GM12892 (cell line): ENCODE results near the gene PDPK1.
A peak's percentile ranks its signal among the peaks of the same experiment; 100 is the strongest.

Experiments
- DNase-seq: peaks from one replicate; pipeline ENCODE4 v3.0.0; 2011; ENCODE audit not compliant: insufficient read length
- FAIRE-seq: peaks from 2 replicates; lab custom pipeline; 2011; peaks lifted over from hg19 to GRCh38; lab: Jason Lieb, UNC
- POLR2A ChIP-seq: IDR thresholded peaks from 2 replicates; pipeline ENCODE4 v1.6.1; 2011; ENCODE audit warnings: low read depth, low read length, control low read depth
- POLR2AphosphoS5 ChIP-seq: IDR thresholded peaks from 2 replicates; pipeline ENCODE4 v1.6.1; 2011; ENCODE audit warnings: low read depth, low read length, control low read depth
- TAF1 ChIP-seq: IDR thresholded peaks from 2 replicates; pipeline ENCODE4 v1.6.1; 2011; ENCODE audit warnings: low read depth, mild to moderate bottlenecking, control low read depth, low read length, borderline replicate concordance

PDPK1 gene

GRCh38 chr16:2508722-2509400, 29.0 kb upstream of the PDPK1 start:
- DNase-seq: no peak
- no peak for TF ChIP-seq TAF1
- no peak for TF ChIP-seq POLR2AphosphoS5
- TF ChIP-seq POLR2A: no peak
- FAIRE-seq: no peak

- no peak for TF ChIP-seq POLR2AphosphoS5
- TF ChIP-seq TAF1: no peak
- TF ChIP-seq POLR2A: no peak
- FAIRE-seq: no peak
- DNase-seq: no peak
Observed at GRCh38 chr16:2511128-2511800, 26.6 kb upstream of the PDPK1 start.

- DNase-seq: no peak
- no peak for FAIRE-seq
- no peak for TF ChIP-seq POLR2AphosphoS5
- no peak for TF ChIP-seq POLR2A
- no peak for TF ChIP-seq TAF1
Observed at GRCh38 chr16:2511996-2512734, 25.7 kb upstream of the PDPK1 start.

- FAIRE-seq (peak; percentile 51), DNase-seq (no peak)
- TF ChIP-seq TAF1 (no peak), POLR2AphosphoS5 (no peak)
Observed at GRCh38 chr16:2512735-2513404, 25.0 kb upstream of the PDPK1 start.

- DNase-seq (peak; percentile 94), FAIRE-seq (peak; percentile 99)
- TF ChIP-seq POLR2AphosphoS5: peak; percentile 90
- peak; percentile 76; the same call in 1 of the 2 replicates for TF ChIP-seq TAF1
- peak; percentile 91 for TF ChIP-seq POLR2A
Observed at GRCh38 chr16:2513405-2514332, 24.2 kb upstream of the PDPK1 start, which contains the start of gene ATP6V0C. ATP6V0C (plus strand) TSS chr16:2513952; CDS start chr16:2514104, 152 bp downstream.

- FAIRE-seq (peak; percentile 71), DNase-seq (no peak)
- TF ChIP-seq POLR2AphosphoS5 (no peak), TAF1 (no peak), POLR2A (no peak)
Observed at GRCh38 chr16:2514333-2515179, 23.3 kb upstream of the PDPK1 start.

- TF ChIP-seq TAF1 (no peak), POLR2A (no peak), POLR2AphosphoS5 (no peak)
- peak; percentile 53 for FAIRE-seq
- no peak for DNase-seq
Observed at GRCh38 chr16:2515180-2515851, 22.5 kb upstream of the PDPK1 start.

- TF ChIP-seq POLR2A (no peak), TAF1 (no peak), POLR2AphosphoS5 (no peak)
- FAIRE-seq (no peak), DNase-seq (no peak)
Observed at GRCh38 chr16:2516391-2517240, 21.2 kb upstream of the PDPK1 start.
